ENCODE measurements around the gene CDK14.
"Not testable (repeated sequence)": the region's sequence is repeated elsewhere in the genome, so short reads cannot be mapped to it uniquely, and the experiment has no call there.

DNA sequence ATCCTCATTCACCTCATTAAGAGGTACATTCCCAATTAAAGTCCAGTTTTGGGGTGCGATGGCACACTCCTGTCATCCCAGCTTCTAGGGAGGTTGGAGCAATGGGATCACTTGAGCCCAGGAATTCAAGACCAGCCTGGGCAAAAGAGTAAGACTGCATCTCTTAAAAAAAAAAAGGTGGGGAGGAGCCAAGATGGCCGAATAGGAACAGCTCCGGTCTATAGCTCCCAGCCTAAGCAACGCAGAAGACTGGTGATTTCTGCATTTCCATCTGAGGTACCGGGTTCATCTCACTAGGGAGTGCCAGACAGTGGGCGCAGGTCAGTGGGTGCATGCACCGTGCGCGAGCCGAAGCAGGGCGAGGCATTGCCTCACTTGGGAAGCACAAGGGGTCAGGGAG lies 577.1 kb downstream of the CDK14 start:
- TF ChIP-seq POLR2A, EP300 (IDR thresholded peaks at IDR 0.05): not testable (repeated sequence)
- TF ChIP-seq, protein P1, sequence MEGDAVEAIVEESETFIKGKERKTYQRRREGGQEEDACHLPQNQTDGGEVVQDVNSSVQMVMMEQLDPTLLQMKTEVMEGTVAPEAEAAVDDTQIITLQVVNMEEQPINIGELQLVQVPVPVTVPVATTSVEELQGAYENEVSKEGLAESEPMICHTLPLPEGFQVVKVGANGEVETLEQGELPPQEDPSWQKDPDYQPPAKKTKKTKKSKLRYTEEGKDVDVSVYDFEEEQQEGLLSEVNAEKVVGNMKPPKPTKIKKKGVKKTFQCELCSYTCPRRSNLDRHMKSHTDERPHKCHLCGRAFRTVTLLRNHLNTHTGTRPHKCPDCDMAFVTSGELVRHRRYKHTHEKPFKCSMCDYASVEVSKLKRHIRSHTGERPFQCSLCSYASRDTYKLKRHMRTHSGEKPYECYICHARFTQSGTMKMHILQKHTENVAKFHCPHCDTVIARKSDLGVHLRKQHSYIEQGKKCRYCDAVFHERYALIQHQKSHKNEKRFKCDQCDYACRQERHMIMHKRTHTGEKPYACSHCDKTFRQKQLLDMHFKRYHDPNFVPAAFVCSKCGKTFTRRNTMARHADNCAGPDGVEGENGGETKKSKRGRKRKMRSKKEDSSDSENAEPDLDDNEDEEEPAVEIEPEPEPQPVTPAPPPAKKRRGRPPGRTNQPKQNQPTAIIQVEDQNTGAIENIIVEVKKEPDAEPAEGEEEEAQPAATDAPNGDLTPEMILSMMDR (IDR thresholded peaks at IDR 0.05): not testable (repeated sequence)

All from upper lobe of left lung (tissue), 4 donors.